HG03159 (cell line): ENCODE measurements around the gene SYTL1.
A peak's percentile ranks its signal among the peaks of the same experiment; 100 is the strongest.
"Not testable (repeated sequence)": the region's sequence is repeated elsewhere in the genome, so short reads cannot be mapped to it uniquely, and the experiment has no call there.

ENCODE experiments used
- ATAC-seq: cut with Tn5 transposase; IDR thresholded peaks from one replicate; pipeline ENCODE4 v1.9.1; 2021; ENCODE audit warnings: mild to moderate bottlenecking, moderate library complexity; ENCODE audit not compliant: unreplicated experiment

SYTL1 gene

DNA sequence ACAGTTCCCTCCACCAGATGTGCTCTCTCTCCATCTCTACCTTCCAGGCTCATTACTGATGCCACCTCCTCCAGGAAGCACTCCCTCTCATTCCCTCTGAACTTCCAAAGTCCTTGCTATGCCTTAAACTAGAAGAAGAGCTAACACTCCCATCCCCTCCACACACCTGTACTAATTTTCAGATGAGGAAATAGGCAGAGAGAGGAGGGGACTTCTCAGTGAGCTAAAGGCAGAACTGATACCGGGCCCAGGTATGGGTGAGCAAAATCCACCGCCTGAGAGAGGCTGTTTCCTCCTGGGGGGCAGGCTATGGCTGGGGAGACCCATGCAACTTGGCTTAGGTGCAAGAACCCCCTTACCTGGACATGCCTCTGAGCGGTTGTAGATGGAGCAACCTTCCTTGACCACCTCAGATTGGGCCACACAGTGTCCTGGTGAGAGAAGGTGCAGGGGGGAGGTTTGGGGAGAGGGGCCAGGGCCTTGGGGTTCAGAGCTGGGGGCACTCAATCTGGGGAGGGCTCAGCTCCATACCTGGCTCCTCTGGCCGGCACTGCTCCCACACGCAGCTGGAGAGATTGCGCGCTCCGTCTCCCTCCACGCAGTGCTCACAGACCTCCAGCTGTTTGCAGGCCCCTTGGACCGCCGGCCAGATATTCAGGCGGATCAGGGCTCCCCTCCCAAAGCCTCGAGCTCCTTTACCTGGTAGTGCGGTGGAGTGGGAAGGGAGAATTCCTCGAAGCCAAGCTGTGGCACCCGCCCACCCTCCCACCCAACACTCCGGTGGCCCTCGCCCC, 40.3 kb downstream of the SYTL1 start:
- ATAC-seq: no peak

DNA sequence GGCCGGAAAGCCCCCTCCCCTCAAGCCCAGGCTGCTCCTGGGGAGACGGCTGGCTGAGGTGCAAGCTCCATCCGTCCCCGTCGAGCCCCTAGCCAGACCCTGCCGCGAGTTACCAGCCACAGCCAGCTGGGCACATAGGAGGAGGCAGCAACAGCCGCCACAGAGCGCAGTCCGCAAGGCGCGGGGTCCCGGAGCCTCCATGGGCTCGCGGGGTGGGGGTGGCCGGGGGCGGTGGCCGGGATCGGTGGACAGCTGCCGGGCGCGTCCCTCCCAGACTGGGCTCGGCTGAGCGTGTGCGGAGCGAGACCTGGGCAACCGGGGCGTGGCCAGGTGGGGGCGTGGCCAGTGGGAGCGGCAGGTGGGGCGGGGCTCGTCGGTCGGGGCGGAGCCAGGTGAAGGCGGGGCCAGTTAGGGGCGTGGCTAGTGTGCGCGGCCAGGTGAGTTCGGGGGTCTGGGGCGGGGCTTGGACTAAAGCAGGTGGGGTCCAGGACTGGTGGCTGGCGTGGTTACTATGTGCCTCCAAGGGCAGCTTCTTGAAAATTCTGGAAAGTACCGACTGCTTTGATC, 41.3 kb downstream of the SYTL1 start, which contains the start of gene CD164L2:
Gene CD164L2 (minus strand): TSS at position 295 of the 567 bp plus-strand sequence. CDS start 94 bp downstream, at position 201.
- ATAC-seq: no peak

DNA sequence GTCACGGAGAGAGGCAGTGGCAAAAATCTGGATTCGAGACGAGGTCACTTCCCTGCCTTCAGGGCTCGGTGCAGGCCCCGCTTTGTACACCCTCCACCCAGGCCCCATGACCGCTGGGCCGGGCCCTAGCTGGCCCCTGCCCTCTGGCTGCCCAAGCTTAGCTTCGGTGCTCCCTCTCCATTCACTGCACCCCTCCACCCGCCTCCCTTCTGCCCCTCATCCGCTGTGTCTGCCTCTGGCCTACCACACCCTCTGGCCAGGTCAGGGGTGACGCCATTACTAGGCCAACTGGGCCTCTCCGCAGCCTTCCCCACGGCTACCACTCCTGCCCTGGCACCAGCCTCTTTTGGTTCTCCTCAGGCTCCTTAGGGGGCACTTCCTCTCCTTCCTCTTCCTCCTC, 41.8 kb downstream of the SYTL1 start:
- no peak for ATAC-seq

DNA sequence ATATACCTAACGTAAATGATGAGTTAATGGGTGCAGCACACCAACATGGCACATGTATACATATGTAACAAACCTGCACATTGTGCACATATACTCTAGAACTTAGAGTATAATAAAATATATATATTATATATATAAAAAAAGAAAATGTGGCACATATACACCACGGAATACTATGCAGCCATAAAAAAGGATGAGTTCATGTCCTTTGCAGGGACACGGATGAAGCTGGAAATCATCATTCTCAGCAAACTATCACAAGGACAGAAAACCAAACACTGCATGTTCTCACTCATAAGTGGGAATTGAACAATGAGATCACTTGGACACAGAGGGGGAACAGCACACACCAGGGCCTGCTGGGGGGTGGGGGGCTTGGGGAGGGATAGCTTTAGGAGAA, 43.0 kb downstream of the SYTL1 start:
- ATAC-seq: not testable (repeated sequence)

DNA sequence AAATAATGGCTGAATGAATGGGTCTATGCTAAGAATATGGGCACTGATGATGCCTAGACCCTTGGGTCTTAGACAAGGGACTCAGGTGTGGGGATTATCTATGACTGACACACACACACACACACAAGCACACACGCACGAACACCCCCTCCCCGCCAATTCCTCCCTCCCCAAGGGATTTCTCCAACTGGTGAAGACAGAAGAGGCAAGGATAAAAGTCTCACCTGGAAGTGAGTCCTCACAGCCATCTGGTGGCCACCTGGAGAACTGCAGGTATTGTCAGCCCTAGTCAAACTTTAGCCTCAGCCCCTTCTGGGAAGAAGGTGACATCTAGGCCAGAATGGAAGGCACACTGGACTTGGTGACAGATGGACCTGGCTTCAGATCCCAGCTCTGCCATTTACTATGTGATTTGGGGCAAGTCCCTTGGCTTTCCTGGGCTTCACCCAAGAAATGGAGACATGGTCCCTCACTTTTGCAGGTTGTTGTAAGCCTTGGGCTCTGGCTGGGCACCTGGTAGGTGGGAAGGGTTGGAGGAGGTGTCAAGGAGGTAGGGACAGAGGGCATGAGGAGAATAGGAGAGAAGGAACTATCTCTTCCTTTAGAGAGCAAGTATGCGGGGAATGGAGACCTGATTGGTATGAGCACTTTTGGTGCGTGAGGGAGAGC, 46.6 kb downstream of the SYTL1 start:
- no peak for ATAC-seq

DNA sequence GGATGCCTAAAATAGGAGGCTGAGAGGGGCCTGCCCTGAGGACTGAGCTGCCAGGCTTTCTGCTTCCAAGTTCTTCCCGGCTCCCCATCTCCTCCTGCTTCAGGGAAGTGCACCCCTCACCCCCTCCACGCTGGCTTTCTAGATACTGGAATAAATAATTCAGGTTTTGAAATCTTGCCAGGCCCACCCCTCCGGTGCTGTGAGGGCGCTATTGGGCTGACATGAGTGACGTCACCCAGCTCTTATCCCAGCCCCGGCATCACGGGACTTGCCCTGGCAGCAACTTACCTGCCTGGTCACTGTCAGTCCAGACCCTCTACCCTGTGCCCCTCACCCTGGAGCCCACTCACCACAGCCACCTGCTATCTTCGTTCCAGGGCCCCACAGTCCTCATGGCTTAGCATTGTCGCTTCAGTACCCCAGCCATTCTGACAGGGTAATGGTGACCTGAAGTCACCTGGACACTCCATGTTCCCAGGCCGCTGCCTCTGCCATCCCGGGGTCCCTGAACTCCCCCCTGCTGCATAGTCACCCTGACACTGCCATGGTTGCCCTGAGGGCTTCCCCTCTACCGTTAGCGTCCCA, 49.8 kb downstream of the SYTL1 start:
- ATAC-seq: no peak

DNA sequence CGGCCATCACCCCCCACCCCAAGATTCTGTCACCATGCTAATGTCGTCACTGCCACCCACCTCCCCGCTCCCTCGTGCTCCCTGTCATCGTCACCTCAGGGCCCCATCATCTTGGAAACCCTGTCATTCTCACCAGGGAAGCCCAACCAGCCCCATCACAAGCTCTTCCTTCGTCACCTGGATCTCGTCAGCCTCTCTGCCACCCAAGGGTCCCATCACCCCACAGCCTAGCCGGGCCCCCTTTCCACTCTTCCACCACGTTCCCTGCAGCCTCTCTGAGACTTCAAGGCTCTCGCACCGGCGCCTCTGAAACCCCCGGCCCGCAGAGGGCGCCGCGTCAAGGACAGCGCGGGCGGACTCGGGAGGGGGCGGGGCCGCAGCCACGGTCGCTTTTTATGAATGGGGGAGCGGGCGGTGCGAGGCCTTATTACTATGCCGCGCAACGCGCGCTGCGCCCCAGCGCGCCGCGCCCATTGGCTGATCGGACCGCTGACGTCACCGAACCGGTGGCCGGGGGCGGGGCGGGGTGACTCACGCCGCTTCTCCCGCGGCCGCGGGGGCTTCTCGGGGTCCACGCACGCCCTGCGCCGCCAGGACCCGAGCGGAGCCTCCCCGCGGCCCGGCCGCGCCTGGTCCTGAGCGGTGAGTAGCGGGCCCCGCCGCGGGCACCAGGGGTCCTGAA, 50.4 kb downstream of the SYTL1 start, which contains the start of gene GPR3:
Gene GPR3 (plus strand): TSS at position 527 of the 682 bp plus-strand sequence. CDS start 1,177 bp downstream, outside the sequence.
- peak; percentile 70 for ATAC-seq

DNA sequence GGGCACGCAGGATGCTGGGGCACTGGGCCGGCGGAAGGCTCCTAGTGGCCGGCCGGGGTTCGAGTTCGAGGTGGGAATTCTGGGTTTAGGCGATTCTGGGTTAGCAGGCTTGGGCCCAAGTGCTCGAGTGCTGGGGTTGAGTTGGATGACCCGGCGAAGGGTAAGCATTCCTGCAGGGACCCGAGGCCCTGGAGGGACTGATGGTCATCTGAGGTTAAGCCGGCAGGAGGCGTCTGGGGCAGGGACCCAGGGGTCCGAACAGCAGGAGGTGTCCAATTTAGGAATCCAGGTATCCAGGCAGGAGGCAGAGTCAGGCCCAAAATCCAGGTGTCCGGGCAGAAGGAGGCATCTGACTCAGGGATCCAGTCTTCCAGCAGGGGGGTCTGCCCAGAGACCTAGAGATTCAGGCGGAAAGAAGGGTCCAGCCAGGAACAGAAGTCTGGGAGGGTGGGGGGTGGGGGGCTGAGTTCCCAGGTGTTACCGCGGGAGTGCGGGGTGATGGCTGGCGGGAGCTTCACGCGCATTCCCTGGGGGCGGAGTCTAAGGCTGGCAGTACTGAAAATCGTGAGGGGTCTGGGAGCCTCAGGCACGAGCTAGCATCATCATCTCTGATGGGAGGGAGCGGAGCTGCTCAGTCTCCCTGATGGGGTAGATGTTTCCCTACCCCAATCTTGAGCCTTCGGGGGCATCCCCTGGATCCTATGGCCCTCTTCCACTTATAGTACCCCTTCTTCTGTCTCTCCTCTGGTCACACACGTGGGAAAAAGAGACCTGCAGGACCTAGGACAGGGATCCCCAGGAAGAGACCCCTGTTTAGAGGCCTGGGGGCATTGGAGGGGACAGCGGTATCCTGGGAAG, 51.2 kb downstream of the SYTL1 start:
- ATAC-seq: no peak

DNA sequence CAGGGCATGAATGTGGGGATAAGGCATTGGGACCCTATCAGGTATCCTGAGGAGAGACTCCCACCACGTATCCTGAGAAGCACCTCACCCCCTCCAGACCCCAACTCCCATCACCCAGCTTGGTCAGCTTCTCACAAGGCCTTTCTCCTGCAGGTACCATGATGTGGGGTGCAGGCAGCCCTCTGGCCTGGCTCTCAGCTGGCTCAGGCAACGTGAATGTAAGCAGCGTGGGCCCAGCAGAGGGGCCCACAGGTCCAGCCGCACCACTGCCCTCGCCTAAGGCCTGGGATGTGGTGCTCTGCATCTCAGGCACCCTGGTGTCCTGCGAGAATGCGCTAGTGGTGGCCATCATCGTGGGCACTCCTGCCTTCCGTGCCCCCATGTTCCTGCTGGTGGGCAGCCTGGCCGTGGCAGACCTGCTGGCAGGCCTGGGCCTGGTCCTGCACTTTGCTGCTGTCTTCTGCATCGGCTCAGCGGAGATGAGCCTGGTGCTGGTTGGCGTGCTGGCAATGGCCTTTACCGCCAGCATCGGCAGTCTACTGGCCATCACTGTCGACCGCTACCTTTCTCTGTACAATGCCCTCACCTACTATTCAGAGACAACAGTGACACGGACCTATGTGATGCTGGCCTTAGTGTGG, 51.9 kb downstream of the SYTL1 start:
- no peak for ATAC-seq

DNA sequence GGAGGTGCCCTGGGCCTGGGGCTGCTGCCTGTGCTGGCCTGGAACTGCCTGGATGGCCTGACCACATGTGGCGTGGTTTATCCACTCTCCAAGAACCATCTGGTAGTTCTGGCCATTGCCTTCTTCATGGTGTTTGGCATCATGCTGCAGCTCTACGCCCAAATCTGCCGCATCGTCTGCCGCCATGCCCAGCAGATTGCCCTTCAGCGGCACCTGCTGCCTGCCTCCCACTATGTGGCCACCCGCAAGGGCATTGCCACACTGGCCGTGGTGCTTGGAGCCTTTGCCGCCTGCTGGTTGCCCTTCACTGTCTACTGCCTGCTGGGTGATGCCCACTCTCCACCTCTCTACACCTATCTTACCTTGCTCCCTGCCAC, 52.4 kb downstream of the SYTL1 start:
- no peak for ATAC-seq

DNA sequence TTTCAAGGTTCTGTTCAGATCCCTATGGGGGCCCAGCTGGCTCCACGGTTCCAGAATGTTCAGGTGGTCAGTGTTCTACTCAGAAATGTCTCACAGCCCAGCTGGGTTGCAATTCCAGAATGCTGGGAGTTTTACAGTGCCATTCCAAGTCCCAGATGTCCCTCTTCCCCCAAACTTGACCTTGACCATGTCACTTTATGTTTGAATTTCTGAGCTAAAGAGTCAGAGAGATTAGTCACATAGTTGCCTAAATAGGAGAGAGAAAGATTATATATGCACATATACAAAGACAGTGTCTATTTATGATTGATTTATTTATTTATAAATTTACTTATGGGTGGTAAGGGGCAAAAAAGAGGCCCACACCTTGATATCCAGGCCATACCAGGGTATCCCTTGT, 53.1 kb downstream of the SYTL1 start:
- no peak for ATAC-seq

DNA sequence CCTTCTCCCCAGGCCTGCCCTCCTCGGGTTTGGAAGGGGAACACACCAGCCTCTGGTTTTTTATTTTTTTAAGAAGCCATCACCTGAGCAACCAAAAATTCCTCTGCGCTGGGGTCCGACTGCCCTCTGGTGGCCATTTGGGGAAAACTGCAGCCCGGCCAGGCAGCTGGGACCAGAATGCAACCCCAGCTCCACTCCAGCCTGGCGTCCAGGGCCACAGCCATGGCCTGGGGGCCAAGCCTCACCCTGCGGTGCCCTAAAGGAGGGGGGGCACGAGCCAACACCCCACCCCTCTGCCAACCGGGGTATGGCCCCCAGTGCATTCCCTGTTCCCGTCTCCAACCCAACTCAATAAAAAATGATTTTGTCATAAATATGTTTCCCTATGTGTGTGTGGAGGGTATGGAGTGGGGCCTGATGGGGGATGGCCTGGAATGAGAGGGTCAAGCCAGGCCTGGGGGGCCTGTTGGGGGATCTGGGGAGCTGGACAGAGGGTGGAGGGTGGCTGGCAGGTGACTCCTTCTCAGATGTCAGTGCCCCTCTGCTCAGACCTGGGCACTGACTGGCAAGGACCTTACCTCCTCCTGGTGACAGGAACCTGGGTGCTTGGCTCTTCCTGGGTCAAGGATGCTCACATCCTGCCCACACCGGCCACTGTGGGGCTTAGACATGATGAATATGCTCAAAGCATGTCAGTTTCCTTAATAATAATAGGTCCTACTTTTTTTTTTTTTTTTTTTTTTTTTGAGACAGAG, 53.8 kb downstream of the SYTL1 start:
- no peak for ATAC-seq

DNA sequence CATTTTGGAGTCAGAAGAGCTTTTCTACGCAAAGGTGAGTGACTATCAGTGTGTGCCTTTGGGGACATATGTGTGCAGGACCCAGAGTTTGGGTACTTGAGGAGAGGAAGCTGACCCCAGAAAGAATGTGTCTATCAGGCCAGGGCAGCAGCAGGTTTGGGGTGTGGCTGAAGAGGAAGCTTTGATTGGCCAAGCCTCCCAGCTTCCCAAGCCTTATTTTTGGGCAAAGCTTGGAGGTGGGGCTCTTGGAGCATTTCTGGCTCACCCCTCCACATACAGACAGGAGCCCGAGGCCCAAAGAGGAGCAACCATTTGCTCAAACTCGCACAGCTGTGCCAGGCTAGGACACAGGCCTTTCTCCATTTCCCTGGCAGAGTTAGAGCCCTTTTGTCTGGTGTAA, 55.3 kb downstream of the SYTL1 start:
- no peak for ATAC-seq

DNA sequence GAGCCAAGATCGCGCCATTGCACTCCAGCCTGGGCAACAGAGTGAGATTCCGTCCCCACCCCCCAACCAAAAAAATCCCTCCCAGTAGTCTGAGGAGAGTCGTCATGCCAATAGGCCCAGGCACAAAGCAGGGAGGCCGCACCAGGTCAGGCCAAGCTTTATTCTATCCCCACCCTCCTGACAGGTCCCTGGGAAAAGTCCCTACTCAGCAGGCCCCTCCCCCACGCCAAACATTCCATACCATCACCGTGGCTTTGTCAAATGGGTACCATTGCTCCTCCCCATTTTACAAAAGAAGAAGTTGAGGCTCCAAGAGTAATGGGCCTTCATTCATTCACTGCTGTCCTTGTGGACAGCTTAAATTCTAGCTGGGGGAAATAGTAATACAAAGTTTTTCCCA, 55.9 kb downstream of the SYTL1 start:
- no peak for ATAC-seq

DNA sequence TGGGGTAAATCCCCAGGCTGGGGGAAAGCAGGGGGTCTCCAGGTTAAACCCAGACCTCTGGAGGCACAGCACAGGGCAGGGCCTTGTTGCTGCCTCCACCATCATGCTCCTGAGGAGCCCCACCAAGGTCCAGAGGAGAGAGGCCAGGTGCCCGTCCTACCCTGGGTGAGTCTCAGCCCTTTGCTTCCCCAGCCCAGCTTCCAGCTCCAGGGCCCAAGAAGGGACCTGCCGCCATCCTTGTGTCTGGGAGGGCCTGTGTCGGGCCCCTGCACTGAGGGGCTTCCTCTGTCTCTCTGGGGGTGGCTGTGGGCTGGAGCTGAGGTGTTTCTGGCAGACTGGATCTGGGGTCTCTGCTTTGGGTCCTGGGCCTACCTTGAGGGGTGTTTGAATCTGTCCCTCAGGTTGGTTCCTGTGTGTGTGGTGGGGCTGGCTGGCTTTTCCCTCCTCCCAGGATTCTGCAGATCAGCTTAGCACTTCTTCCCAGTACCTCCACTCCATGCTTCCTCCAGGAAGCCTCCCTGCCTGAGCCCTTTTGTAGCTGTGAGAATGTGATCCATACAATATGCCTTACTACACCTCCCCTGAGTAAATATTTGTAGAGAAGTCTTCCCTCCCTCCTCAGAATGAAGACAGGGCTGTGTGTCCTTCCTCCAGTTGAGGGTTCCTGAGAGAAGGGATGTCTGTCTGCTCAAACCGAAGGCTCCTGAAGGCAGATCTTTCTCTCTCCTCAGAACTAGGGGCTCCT, 56.8 kb downstream of the SYTL1 start:
- ATAC-seq: no peak

DNA sequence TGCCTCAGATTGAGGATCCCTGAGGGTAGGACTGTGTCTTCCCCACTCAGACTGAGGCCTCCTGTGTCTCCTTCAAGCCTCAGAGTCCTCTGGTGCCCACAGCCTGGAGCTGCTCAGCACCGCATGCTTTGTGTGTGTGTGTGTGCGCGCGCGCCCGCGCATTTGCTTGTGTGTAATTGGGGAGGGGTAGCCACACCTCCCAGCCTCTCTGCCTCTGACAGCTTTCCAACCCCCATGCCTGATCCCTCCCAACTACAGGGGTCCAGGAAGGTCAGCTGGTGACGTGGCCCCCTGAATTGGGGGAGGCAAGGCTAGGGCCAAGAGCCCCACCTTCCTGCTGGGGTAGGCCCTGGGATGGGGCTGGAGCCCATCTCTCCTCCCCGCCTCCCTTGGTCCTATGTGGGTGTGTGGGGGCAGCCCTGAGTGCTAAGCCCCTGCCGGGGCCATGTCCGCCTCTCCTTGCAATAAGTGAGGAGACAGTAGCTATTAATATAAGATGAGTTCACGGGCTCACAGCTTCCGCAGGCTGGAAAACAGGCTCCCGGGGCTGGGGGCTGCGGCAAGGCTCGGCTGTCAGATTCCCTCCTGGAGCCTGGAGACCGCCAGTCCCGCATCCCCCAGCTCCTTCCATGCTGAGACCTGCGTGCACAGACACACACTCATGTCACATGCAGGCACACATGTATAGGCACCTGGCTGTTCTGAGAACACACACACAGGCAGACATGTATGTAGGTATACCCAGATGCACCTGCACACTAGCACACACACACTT, 57.6 kb downstream of the SYTL1 start:
- no peak for ATAC-seq
